ACHN (cell line): ENCODE results near the gene SLC24A4.
A peak's percentile ranks its signal among the peaks of the same experiment; 100 is the strongest.

Source experiments
- DNase-seq: peaks from one replicate; pipeline ENCODE4 v3.0.0-alpha.2; 2015
- in situ Hi-C: cut with HindIII; loops from 2 replicates; pipeline ENCODE4 v1.10.0; 2017; ENCODE audit warnings: low sequenced_read_pairs, low pct_ligation_motif_present, low pct_unique_long_range_greater_than_20kb

The SLC24A4 gene

GRCh38 chr14:92356677-92357076 is 33.7 kb downstream of the SLC24A4 start:
- DNase-seq, result no peak
- in situ Hi-C loops, result no loop called here

- DNase-seq, result no peak
- in situ Hi-C loops, result no loop called here
Observed at GRCh38 chr14:92360651-92361370, 37.8 kb downstream of the SLC24A4 start.

- in situ Hi-C loops, result no loop called here
- peak; percentile 58 for DNase-seq
Observed at GRCh38 chr14:92362781-92363235, 39.8 kb downstream of the SLC24A4 start.

GRCh38 chr14:92366237-92366636 is 43.3 kb downstream of the SLC24A4 start:
- DNase-seq, result no peak
- in situ Hi-C loops, result no loop called here

GRCh38 chr14:92368001-92368400 is 45.0 kb downstream of the SLC24A4 start:
- no peak for DNase-seq
- in situ Hi-C loops, result no loop called here

GRCh38 chr14:92369097-92369496 is 46.1 kb downstream of the SLC24A4 start:
- in situ Hi-C loops, result no loop called here
- no peak for DNase-seq

- in situ Hi-C loops, result no loop called here
- no peak for DNase-seq
Observed at GRCh38 chr14:92372230-92372629, 49.3 kb downstream of the SLC24A4 start.

GRCh38 chr14:92373336-92373735 is 50.4 kb downstream of the SLC24A4 start:
- in situ Hi-C loops, result no loop called here
- no peak for DNase-seq

GRCh38 chr14:92380131-92380530 is 57.2 kb downstream of the SLC24A4 start:
- in situ Hi-C loops, result no loop called here
- DNase-seq, result no peak

GRCh38 chr14:92380582-92380981 is 57.6 kb downstream of the SLC24A4 start:
- in situ Hi-C loops, result no loop called here
- no peak for DNase-seq

- DNase-seq, result peak; percentile 21
- in situ Hi-C loops, result no loop called here
Observed at GRCh38 chr14:92382677-92383076, 59.7 kb downstream of the SLC24A4 start.

GRCh38 chr14:92383805-92384204 is 60.8 kb downstream of the SLC24A4 start:
- DNase-seq, result no peak
- in situ Hi-C loops, result no loop called here

GRCh38 chr14:92384461-92385133 is 61.6 kb downstream of the SLC24A4 start:
- DNase-seq, result no peak
- in situ Hi-C loops, result no loop called here

GRCh38 chr14:92385561-92385960 is 62.6 kb downstream of the SLC24A4 start:
- DNase-seq, result no peak
- in situ Hi-C loops, result no loop called here

GRCh38 chr14:92386165-92386564 is 63.2 kb downstream of the SLC24A4 start:
- DNase-seq, result no peak
- in situ Hi-C loops, result no loop called here

- in situ Hi-C loops, result no loop called here
- no peak for DNase-seq
Observed at GRCh38 chr14:92386637-92387036, 63.7 kb downstream of the SLC24A4 start.

GRCh38 chr14:92387578-92387977 is 64.6 kb downstream of the SLC24A4 start:
- no peak for DNase-seq
- in situ Hi-C loops, result no loop called here

- in situ Hi-C loops, result no loop called here
- no peak for DNase-seq
Observed at GRCh38 chr14:92389598-92390158, 66.7 kb downstream of the SLC24A4 start.

- DNase-seq, result no peak
- in situ Hi-C loops, result no loop called here
Observed at GRCh38 chr14:92391726-92392125, 68.8 kb downstream of the SLC24A4 start.

- DNase-seq, result no peak
- in situ Hi-C loops, result no loop called here
Observed at GRCh38 chr14:92392711-92393110, 69.7 kb downstream of the SLC24A4 start.
